Panc1 (cell line): ENCODE data around the gene ERFL. TPM values are rescaled to one million over a fixed set of nuclear protein-coding genes. Genes with fewer than 3 reads are reported as not detected.

Source experiments
- ATAC-seq: fragments of 200-7000 bp; cut with Tn5 transposase; 2 replicates; pipeline ENCODE4 v1.9.1; 2020; ENCODE audit warnings: mild to moderate bottlenecking, moderate library complexity
- BruUV-seq: library from RNA; stranded (reverse); fragments of 400-500 nt; replicated peaks from 2 replicates; lab custom pipeline; 2021; lab: Mats Ljungman, UMichigan
- CTCF ChIA-PET: fragments of 300-600 bp; sonication (Branson Sonifier 250); formaldehyde crosslinking; loops from one replicate; lab custom pipeline; 2022; ENCODE audit warnings: antibody characterized with exemption; lab: Charles Lee
- POLR2A ChIA-PET: fragments of 300-600 bp; sonication (Branson Sonifier 250); formaldehyde crosslinking; loops from one replicate; lab custom pipeline; 2022; ENCODE audit warnings: antibody characterized with exemption; lab: Charles Lee
- DNase-seq: peaks from one replicate; pipeline ENCODE4 v3.0.0-alpha.2; 2010; ENCODE audit warnings: low read depth, low spot score
- H3K27ac ChIP-seq: 2 replicates; pipeline ENCODE4 v1.5.1; 2011; ENCODE audit warnings: mild to moderate bottlenecking, low read length, inconsistent platforms
- H3K27me3 ChIP-seq: fragments of 200-500 bp; sonication (Bioruptor generic); 2 replicates; pipeline ENCODE4 v1.6.0; 2014; ENCODE audit warnings: low read length, inconsistent platforms; ENCODE audit not compliant: control insufficient read depth, insufficient read depth
- H3K36me3 ChIP-seq: fragments of 200-500 bp; sonication (Bioruptor generic); 2 replicates; pipeline ENCODE4 v1.5.1; 2014; ENCODE audit warnings: inconsistent platforms, mild to moderate bottlenecking, low read length, moderate library complexity; ENCODE audit not compliant: control insufficient read depth, insufficient read depth
- H3K4me1 ChIP-seq: 2 replicates; pipeline ENCODE4 v1.5.1; 2011; ENCODE audit warnings: inconsistent platforms, mild to moderate bottlenecking, low read length, moderate library complexity; ENCODE audit not compliant: control insufficient read depth, insufficient read depth
- H3K4me3 ChIP-seq, 2 experiments: 2 replicates each; pipeline ENCODE4 v1.5.1; 2011 to 2012; ENCODE audit warnings: low read depth in 2 of 2, low read length in 2 of 2, mild to moderate bottlenecking in 2 of 2, inconsistent platforms in 1 of 2, moderate library complexity in 1 of 2
- H3K9me3 ChIP-seq: fragments of 200-500 bp; sonication (Bioruptor generic); 2 replicates; pipeline ENCODE4 v1.5.1; 2014; ENCODE audit warnings: low read depth, mild to moderate bottlenecking, inconsistent platforms, low read length, moderate library complexity; ENCODE audit not compliant: control insufficient read depth, insufficient read depth
- CTCF ChIP-seq: fragments of 450-650 bp; IDR thresholded peaks from 2 replicates; pipeline ENCODE4 v1.5.1; 2017; ENCODE audit warnings: mild to moderate bottlenecking
- POLR2AphosphoS5 ChIP-seq: IDR thresholded peaks from 2 replicates; pipeline ENCODE4 v1.6.1; 2012; ENCODE audit warnings: mild to moderate bottlenecking, low read depth, low read length, moderate library complexity
- REST ChIP-seq, 2 experiments: IDR thresholded peaks; 2 replicates each; pipeline ENCODE4 v1.6.1; 2011 to 2012; ENCODE audit warnings: low read depth in 2 of 2, control low read depth in 1 of 2, low read length in 1 of 2, mild to moderate bottlenecking in 1 of 2, moderate library complexity in 1 of 2; ENCODE audit not compliant: insufficient read depth in 1 of 2
- SIN3A ChIP-seq: IDR thresholded peaks from 2 replicates; pipeline ENCODE4 v1.6.1; 2012; ENCODE audit warnings: low read depth, mild to moderate bottlenecking, low read length, moderate library complexity, borderline replicate concordance; ENCODE audit not compliant: insufficient read depth
- TCF7L2 ChIP-seq: IDR thresholded peaks from 2 replicates; pipeline ENCODE4 v1.6.1; 2011; ENCODE audit warnings: mild to moderate bottlenecking, low read depth, low read length, inconsistent platforms
- in situ Hi-C: cut with HindIII; loops from 2 replicates; pipeline ENCODE4 v1.10.0; 2016; ENCODE audit warnings: low sequenced_read_pairs, low pct_unique_long_range_greater_than_20kb
- intact Hi-C: fragments of 100-400 bp; cut with micrococcal nuclease; formaldehyde crosslinking; loops from one replicate; pipeline ENCODE4 v1.10.0; 2022; ENCODE audit not compliant: unreplicated experiment
- total RNA-seq: library from RNA; stranded (reverse); gene quantifications from one replicate; pipeline ENCODE4 v1.2.1, GENCODE V29; 2021; ENCODE audit not compliant: unreplicated experiment

Gene ERFL
- total RNA-seq, 1 experiment from 2014 or later = 0.18 TPM

- ATAC-seq (no peak), DNase-seq (no peak)
- H3K4me1 ChIP-seq = no peaks in the 10 kb centered on the region
- H3K27ac ChIP-seq = no peak overlapping the region
- intact Hi-C loops = no loop called here
- no TSS peak for BruUV-seq
- in situ Hi-C loops = no loop called here
- H3K9me3 ChIP-seq = no peaks in the 10 kb centered on the region
- no peaks in the 10 kb centered on the region for H3K36me3 ChIP-seq
- CTCF ChIA-PET = no interaction called here
- POLR2A ChIA-PET = no interaction called here
- H3K27me3 ChIP-seq = no peaks in the 10 kb centered on the region; the same call in 1 of the 2 replicates
- TF ChIP-seq SIN3A (no peak), CTCF (no peak), POLR2AphosphoS5 (no peak), TCF7L2 (no peak), REST (IDR thresholded peaks at IDR 0.05; ENCODE audit: insufficient read depth in 1 of 2, low read depth in 2 of 2, low read length in 1 of 2) (no peak)
- H3K4me3 ChIP-seq = no peak overlapping the region
These were observed 16.1 kb downstream of the ERFL start for GRCh38 chr19:41911889-41912731.

- intact Hi-C loops (no loop called here), in situ Hi-C loops (no loop called here)
- TF ChIP-seq POLR2AphosphoS5 (no peak), SIN3A (no peak), TCF7L2 (no peak)
- Histone ChIP-seq H3K4me1 (no peaks in the 10 kb centered on the region), H3K27ac (no peak overlapping the region), H3K27me3 (no peaks in the 10 kb centered on the region; the same call in 1 of the 2 replicates), H3K36me3 (no peaks in the 10 kb centered on the region), H3K9me3 (no peaks in the 10 kb centered on the region), H3K4me3 (no peak overlapping the region)
- ATAC-seq = no peak
- ChIA-PET CTCF (no interaction called here), POLR2A (no interaction called here)
- no peak for DNase-seq
- no TSS peak for BruUV-seq
These were observed 17.0 kb downstream of the ERFL start for GRCh38 chr19:41910992-41911888.
